ENCODE results near the gene RBMS3. TPM values are rescaled to one million over a fixed set of nuclear protein-coding genes. Genes with fewer than 3 reads are reported as not detected.

The RBMS3 gene
- total and polyA plus RNA-seq, 2 of the 8 experiments (the other 6 are each of a cell fraction or from before 2014, with no cell fraction given), result 3.7 to 6.9 TPM

DNA sequence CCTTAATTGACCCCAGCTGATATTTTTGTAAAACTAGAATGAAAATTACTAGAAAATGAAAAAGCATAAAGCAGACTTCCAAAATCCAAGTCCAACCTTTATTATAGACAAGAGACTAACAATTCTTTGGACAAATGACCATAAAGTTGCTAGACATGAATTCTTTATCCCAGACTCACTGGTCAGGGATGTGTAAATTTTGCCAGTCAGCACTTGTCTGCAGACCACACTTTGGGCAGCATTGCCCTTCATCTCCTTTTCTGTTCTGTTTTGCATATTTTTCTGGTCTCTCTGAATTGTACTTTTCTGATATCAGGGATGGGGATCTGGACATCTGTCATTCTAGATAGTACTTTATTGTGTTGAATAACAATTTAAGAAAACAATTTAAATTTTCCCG is 10.1 kb upstream of the RBMS3 start:
- H2BK12ac ChIP-seq (ENCODE audit: low read depth, low read length), result no peak overlapping the region
- H2BK5ac ChIP-seq (ENCODE audit: low read depth, low read length), result no peak overlapping the region
- H3K4me3 ChIP-seq (ENCODE audit: extremely low read depth in 1 of 4, insufficient read depth in 2 of 4, low read depth in 3 of 4, low read length in 4 of 4), result no peak overlapping the region
- CTCF ChIA-PET (ENCODE audit: partially characterized antibody), result interaction anchor here (1.0 kb wide), 1 partner anchor 95 kb away, joined by 3 read pairs; no protein-coding TSS in a partner anchor
- H4K20me1 ChIP-seq (replicated peaks in 1 of 2; ENCODE audit: control insufficient read depth in 1 of 2, insufficient read depth in 2 of 2, low read length in 2 of 2), result no peaks in the 10 kb centered on the region
- H3K4ac ChIP-seq (replicated peaks; ENCODE audit: insufficient read length, low read depth, low read length), result no peak overlapping the region
- H3K27ac ChIP-seq (ENCODE audit: low read depth, low read length), result no peak overlapping the region
- no peak overlapping the region for H3K4me2 ChIP-seq (ENCODE audit: insufficient read depth in 1 of 2, low read depth in 2 of 2, low read length in 2 of 2)
- no peak for DNase-seq (ENCODE audit: low read depth in 1 of 2, low spot score in 2 of 2)
- H2BK15ac ChIP-seq (ENCODE audit: low read length), result no peak overlapping the region
- no peak overlapping the region for H2BK20ac ChIP-seq (ENCODE audit: low read length)
- no peak overlapping the region for H4K91ac ChIP-seq (replicated peaks; ENCODE audit: insufficient read length, low read length)
- H3K9ac ChIP-seq (replicated peaks in 1 of 4; ENCODE audit: extremely low read depth in 1 of 4, low read depth in 3 of 4, low read length in 3 of 4), result no peak overlapping the region
- no peak overlapping the region for H4K5ac ChIP-seq (ENCODE audit: insufficient read length, low read depth, low read length)
- 95% methylated on average over 1 of the region's 1 CpG; no CpG with 5 or more reads in 1 of the 2 experiments for WGBS, 2 experiments (ENCODE audit: extremely low coverage in 1 of 2, insufficient coverage in 1 of 2, insufficient read length in 1 of 2, insufficient replicate concordance in 2 of 2, low coverage in 1 of 2, low lambda C conversion rate in 2 of 2, missing lambda C conversion rate in 1 of 2)
- no peak overlapping the region for H3K14ac ChIP-seq (ENCODE audit: insufficient read length)
- POLR2A ChIA-PET (ENCODE audit: partially characterized antibody), result no interaction called here
- H2AK5ac ChIP-seq (ENCODE audit: low read depth, low read length), result no peak overlapping the region
- no peak overlapping the region for H3K18ac ChIP-seq (ENCODE audit: extremely low read depth, low read length)
- no peaks in the 10 kb centered on the region for H3K4me1 ChIP-seq (replicated peaks in 1 of 4; ENCODE audit: control insufficient read depth in 3 of 4, insufficient read depth in 4 of 4, low read length in 3 of 4)
- no peaks in the 10 kb centered on the region for H3K9me3 ChIP-seq (ENCODE audit: insufficient read depth in 2 of 2, low read depth in 1 of 2, low read length in 1 of 2)
- H3K36me3 ChIP-seq (ENCODE audit: control insufficient read depth in 2 of 4, insufficient read depth in 4 of 4, low read length in 3 of 4), result no peaks in the 10 kb centered on the region
- H3K23me2 ChIP-seq (ENCODE audit: low read depth, low read length), result no peaks in the 10 kb centered on the region
- H3K79me1 ChIP-seq (ENCODE audit: low read depth, low read length), result no peaks in the 10 kb centered on the region
- H3K56ac ChIP-seq (replicated peaks; ENCODE audit: insufficient read length, low read depth, low read length), result no peak overlapping the region
- no peaks in the 10 kb centered on the region for H3K79me2 ChIP-seq (ENCODE audit: control insufficient read depth in 1 of 2, insufficient read depth in 2 of 2, low read length in 2 of 2)
- no peak for FAIRE-seq
- H4K8ac ChIP-seq (ENCODE audit: extremely low read depth, insufficient read depth, low read length), result no peak overlapping the region
- no peak overlapping the region for H2AFZ ChIP-seq (ENCODE audit: low read length)
- no peak overlapping the region for H3K23ac ChIP-seq (ENCODE audit: insufficient read length)
- no peak overlapping the region for H2BK120ac ChIP-seq (replicated peaks; ENCODE audit: low read depth, low read length)
- no peaks in the 10 kb centered on the region for H3K27me3 ChIP-seq (replicated peaks in 1 of 4; ENCODE audit: control insufficient read depth in 3 of 4, extremely low read depth in 1 of 4, insufficient read depth in 3 of 4, low read length in 3 of 4)
- TF ChIP-seq SP4 (IDR thresholded peaks at IDR 0.05; ENCODE audit: low read length), result no peak
- no peak for TF ChIP-seq POLR2A (IDR thresholded peaks at IDR 0.05; ENCODE audit: control extremely low read depth in 1 of 2, low read depth in 2 of 2, low read length in 2 of 2)
- TF ChIP-seq, protein P1, sequence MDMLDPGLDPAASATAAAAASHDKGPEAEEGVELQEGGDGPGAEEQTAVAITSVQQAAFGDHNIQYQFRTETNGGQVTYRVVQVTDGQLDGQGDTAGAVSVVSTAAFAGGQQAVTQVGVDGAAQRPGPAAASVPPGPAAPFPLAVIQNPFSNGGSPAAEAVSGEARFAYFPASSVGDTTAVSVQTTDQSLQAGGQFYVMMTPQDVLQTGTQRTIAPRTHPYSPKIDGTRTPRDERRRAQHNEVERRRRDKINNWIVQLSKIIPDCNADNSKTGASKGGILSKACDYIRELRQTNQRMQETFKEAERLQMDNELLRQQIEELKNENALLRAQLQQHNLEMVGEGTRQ (IDR thresholded peaks at IDR 0.05; ENCODE audit: low read length), result no peak
- no peak for TF ChIP-seq CTBP2 (IDR thresholded peaks at IDR 0.05; ENCODE audit: borderline replicate concordance, insufficient read depth, insufficient read length, low read length)
- TF ChIP-seq, protein P2, sequence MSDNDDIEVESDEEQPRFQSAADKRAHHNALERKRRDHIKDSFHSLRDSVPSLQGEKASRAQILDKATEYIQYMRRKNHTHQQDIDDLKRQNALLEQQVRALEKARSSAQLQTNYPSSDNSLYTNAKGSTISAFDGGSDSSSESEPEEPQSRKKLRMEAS (IDR thresholded peaks at IDR 0.05), result no peak
- no peak for TF ChIP-seq TAF1 (IDR thresholded peaks at IDR 0.05; ENCODE audit: low read depth, low read length)
- TF ChIP-seq, protein P3, sequence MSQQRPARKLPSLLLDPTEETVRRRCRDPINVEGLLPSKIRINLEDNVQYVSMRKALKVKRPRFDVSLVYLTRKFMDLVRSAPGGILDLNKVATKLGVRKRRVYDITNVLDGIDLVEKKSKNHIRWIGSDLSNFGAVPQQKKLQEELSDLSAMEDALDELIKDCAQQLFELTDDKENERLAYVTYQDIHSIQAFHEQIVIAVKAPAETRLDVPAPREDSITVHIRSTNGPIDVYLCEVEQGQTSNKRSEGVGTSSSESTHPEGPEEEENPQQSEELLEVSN (IDR thresholded peaks at IDR 0.05), result no peak
- no peak for TF ChIP-seq GTF2F1 (IDR thresholded peaks at IDR 0.05; ENCODE audit: borderline replicate concordance, low read depth, low read length)
- no peak for TF ChIP-seq TCF12 (IDR thresholded peaks at IDR 0.05; ENCODE audit: low read depth, low read length)
- TF ChIP-seq SAP30 (IDR thresholded peaks at IDR 0.05; ENCODE audit: insufficient read depth, insufficient replicate concordance, low read length), result no peak
- TF ChIP-seq EGR1 (IDR thresholded peaks at IDR 0.05; ENCODE audit: borderline replicate concordance, low read depth, low read length), result no peak
- no peak for TF ChIP-seq NRF1 (IDR thresholded peaks at IDR 0.05; ENCODE audit: low read depth, low read length)
- no peak for TF ChIP-seq CBX5 (IDR thresholded peaks at IDR 0.05; ENCODE audit: low read depth, low read length)
- TF ChIP-seq CHD1 (IDR thresholded peaks at IDR 0.05; ENCODE audit: low read depth, low read length), result no peak
